Aortic smooth muscle cell (primary cell): ENCODE results near the gene TTC7B. TPM values are rescaled to one million over a fixed set of nuclear protein-coding genes. Genes with fewer than 3 reads are reported as not detected.

Experiments
- total RNA-seq: library from RNA; depleted of rRNA; stranded (reverse); fragments of >200 nt; gene quantifications from 2 replicates; pipeline ENCODE4 v1.2.3, GENCODE V29; 2014

TTC7B gene, protein sequence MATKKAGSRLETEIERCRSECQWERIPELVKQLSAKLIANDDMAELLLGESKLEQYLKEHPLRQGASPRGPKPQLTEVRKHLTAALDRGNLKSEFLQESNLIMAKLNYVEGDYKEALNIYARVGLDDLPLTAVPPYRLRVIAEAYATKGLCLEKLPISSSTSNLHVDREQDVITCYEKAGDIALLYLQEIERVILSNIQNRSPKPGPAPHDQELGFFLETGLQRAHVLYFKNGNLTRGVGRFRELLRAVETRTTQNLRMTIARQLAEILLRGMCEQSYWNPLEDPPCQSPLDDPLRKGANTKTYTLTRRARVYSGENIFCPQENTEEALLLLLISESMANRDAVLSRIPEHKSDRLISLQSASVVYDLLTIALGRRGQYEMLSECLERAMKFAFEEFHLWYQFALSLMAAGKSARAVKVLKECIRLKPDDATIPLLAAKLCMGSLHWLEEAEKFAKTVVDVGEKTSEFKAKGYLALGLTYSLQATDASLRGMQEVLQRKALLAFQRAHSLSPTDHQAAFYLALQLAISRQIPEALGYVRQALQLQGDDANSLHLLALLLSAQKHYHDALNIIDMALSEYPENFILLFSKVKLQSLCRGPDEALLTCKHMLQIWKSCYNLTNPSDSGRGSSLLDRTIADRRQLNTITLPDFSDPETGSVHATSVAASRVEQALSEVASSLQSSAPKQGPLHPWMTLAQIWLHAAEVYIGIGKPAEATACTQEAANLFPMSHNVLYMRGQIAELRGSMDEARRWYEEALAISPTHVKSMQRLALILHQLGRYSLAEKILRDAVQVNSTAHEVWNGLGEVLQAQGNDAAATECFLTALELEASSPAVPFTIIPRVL
- total RNA-seq = 19.0 and 25.3 TPM in 2 replicates

DNA sequence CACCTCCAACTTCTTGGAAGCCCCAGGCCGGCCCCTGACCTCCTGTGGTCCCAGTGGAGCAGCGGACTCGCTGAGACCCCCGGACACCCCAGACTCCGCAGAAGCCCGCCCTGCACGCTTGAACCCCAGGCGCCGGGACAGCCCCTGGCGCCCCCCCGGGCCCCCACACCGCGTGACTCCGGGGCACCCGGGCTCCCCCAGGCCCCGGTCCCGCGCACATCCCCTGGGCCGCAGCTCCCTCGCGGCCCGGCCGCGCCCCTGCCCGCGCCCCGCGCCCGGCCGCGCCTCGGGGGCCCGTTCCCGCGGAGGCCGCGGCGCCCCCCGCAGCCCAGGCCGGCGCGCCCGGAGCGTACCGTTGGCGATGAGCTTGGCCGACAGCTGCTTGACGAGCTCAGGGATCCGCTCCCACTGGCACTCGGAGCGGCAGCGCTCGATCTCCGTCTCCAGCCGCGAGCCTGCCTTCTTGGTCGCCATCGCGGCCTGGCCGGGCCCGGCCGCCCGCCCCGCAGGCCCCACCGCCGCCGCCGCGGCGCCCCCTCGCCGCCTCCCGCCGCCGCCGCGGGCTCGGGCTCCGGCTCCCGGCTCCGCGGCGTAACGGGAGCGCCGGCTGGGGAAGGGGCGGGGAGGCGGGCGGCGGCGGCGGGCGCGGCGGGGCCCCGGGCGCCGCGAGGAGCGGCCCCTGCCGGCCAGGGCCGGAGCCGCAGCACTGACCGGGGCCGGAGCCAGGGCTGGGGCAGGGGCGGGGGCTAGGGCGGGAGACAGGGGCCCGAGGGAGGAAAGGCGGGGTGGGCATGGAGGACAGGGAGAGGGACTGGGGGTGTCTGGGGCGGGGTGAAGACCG lies at the start of gene TTC7B:
Gene TTC7B (minus strand): TSS at position 609 of the 841 bp plus-strand sequence. CDS start 135 bp downstream, at position 474.

Other genes with a start within 250 kb of the TTC7B start
- gene RPS6KA5, start 244.2 kb upstream of the TTC7B start, total RNA-seq = 1.6 and 2.3 TPM in 2 replicates